ENCODE data around the gene PTPRT.
"Not testable (repeated sequence)": the region's sequence is repeated elsewhere in the genome, so short reads cannot be mapped to it uniquely, and the experiment has no call there.

The PTPRT gene

GRCh38 chr20:42910808-42911207 lies 278.9 kb downstream of the PTPRT start:
- not testable (repeated sequence) for DNase-seq (ENCODE audit: low read depth in 2 of 2)

GRCh38 chr20:42907730-42908129 lies 282.0 kb downstream of the PTPRT start:
- no peak for DNase-seq (ENCODE audit: low read depth in 2 of 2)

GRCh38 chr20:42906120-42906519 lies 283.6 kb downstream of the PTPRT start:
- DNase-seq (ENCODE audit: low read depth in 2 of 2): no peak

GRCh38 chr20:42902509-42902908 lies 287.2 kb downstream of the PTPRT start:
- no peak for DNase-seq (ENCODE audit: low read depth in 2 of 2)

GRCh38 chr20:42901689-42902440 lies 287.8 kb downstream of the PTPRT start:
- no peak for DNase-seq (ENCODE audit: low read depth in 2 of 2)

- DNase-seq (ENCODE audit: low read depth in 2 of 2): not testable (repeated sequence)
Observed at GRCh38 chr20:42900764-42901163, 288.9 kb downstream of the PTPRT start.

GRCh38 chr20:42895020-42895419 lies 294.7 kb downstream of the PTPRT start:
- no peak for DNase-seq (ENCODE audit: low read depth in 2 of 2)

- DNase-seq (ENCODE audit: low read depth in 2 of 2): no peak
Observed at GRCh38 chr20:42894483-42894882, 295.2 kb downstream of the PTPRT start.

GRCh38 chr20:42889517-42889916 lies 300.2 kb downstream of the PTPRT start:
- no peak for DNase-seq (ENCODE audit: low read depth in 2 of 2)

- no peak for DNase-seq (ENCODE audit: low read depth in 2 of 2)
Observed at GRCh38 chr20:42887281-42887680, 302.4 kb downstream of the PTPRT start.

- DNase-seq (ENCODE audit: low read depth in 2 of 2): no peak
Observed at GRCh38 chr20:42886801-42887200, 302.9 kb downstream of the PTPRT start.

GRCh38 chr20:42886046-42886445 lies 303.7 kb downstream of the PTPRT start:
- DNase-seq (ENCODE audit: low read depth in 2 of 2): no peak

- DNase-seq (ENCODE audit: low read depth in 2 of 2): no peak
Observed at GRCh38 chr20:42875581-42875980, 314.1 kb downstream of the PTPRT start.

GRCh38 chr20:42873259-42873658 lies 316.4 kb downstream of the PTPRT start:
- DNase-seq (ENCODE audit: low read depth in 2 of 2): no peak

GRCh38 chr20:42864116-42864515 lies 325.6 kb downstream of the PTPRT start:
- DNase-seq (ENCODE audit: low read depth in 2 of 2): no peak

GRCh38 chr20:42862446-42862845 lies 327.3 kb downstream of the PTPRT start:
- no peak for DNase-seq (ENCODE audit: low read depth in 2 of 2)

- no peak for DNase-seq (ENCODE audit: low read depth in 2 of 2)
Observed at GRCh38 chr20:42857446-42857845, 332.3 kb downstream of the PTPRT start.

- no peak for DNase-seq (ENCODE audit: low read depth in 2 of 2)
Observed at GRCh38 chr20:42855896-42856295, 333.8 kb downstream of the PTPRT start.

- DNase-seq (ENCODE audit: low read depth in 2 of 2): no peak
Observed at GRCh38 chr20:42852691-42853090, 337.0 kb downstream of the PTPRT start.

- no peak for DNase-seq (ENCODE audit: low read depth in 2 of 2)
Observed at GRCh38 chr20:42846784-42847490, 342.8 kb downstream of the PTPRT start.

GRCh38 chr20:42844751-42845150 lies 345.0 kb downstream of the PTPRT start:
- no peak for DNase-seq (ENCODE audit: low read depth in 2 of 2)

- DNase-seq (ENCODE audit: low read depth in 2 of 2): no peak
Observed at GRCh38 chr20:42837456-42837855, 352.2 kb downstream of the PTPRT start.

- no peak for DNase-seq (ENCODE audit: low read depth in 2 of 2)
Observed at GRCh38 chr20:42836339-42836738, 353.4 kb downstream of the PTPRT start.
